22Rv1 (cell line): Measurements from ENCODE around the gene ITGB2.

ENCODE experiments used
- CTCF ChIP-seq: fragments of 450-650 bp; IDR thresholded peaks from 2 replicates; pipeline ENCODE4 v1.5.1; 2017; ENCODE audit warnings: mild to moderate bottlenecking
- ZFX ChIP-seq: fragments of 450-650 bp; IDR thresholded peaks from 2 replicates; pipeline ENCODE4 v1.6.1; 2017; ENCODE audit warnings: antibody characterized with exemption, borderline replicate concordance

DNA sequence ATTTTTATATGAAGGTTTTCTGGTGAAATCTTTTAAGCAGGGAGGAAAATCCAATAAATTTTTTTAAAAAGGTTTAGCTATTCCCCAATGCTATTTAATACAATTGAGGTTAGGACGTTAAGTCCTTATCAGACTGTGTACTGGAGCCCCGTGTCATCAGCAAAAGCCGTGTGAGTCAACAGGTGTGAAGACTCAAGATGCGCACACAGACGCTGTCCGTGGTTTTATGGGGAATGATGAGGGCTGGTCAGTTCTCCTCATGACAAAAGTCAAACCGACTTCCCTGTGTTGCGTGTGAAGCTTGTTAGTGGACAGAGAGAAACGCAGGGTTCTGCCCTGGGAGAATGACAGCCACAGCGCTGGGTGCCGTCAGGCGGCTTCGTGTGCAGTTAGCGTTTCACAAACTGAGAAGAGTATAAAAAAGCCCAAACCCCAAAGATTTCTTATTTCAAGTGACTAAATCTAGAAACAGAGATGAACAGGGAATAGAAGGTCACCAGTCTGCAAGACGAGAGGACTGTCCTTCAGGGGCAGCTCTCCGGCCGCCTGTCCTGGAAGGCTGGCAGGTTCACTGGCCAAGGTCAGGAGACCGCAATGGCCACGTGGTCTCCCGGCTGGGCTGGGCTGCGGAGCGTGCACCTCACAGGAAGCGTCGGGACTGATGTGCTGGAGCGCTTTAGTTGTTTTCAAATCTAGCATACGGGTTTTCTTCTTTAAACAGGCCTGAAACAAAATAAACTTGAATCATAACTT lies 69.6 kb downstream of the ITGB2 start:
- TF ChIP-seq CTCF (no peak), ZFX (no peak)
